Thyroid gland (tissue), 4 donors: Measurements from ENCODE around the gene ARMC9.

Source experiments
- POLR2A ChIP-seq, 2 donors: fragments of 450-650 bp; IDR thresholded peaks; one replicate each; pipeline ENCODE4 v1.6.1; 2017; ENCODE audit warnings: antibody characterized with exemption in 2 of 2, mild to moderate bottlenecking in 2 of 2, moderate library complexity in 1 of 2
- TF ChIP-seq, protein P1 (sequence below), 6 experiments: fragments of 200-600 bp in 3 of 6; fragments of 450-650 bp in 3 of 6; sonication (generic) in 3 of 6; IDR thresholded peaks; one replicate each; pipeline ENCODE4 v1.5.1; 2016 to 2019; ENCODE audit warnings: antibody characterized with exemption in 6 of 6, mild to moderate bottlenecking in 2 of 6, inconsistent platforms in 1 of 6, moderate library complexity in 1 of 6

DNA sequence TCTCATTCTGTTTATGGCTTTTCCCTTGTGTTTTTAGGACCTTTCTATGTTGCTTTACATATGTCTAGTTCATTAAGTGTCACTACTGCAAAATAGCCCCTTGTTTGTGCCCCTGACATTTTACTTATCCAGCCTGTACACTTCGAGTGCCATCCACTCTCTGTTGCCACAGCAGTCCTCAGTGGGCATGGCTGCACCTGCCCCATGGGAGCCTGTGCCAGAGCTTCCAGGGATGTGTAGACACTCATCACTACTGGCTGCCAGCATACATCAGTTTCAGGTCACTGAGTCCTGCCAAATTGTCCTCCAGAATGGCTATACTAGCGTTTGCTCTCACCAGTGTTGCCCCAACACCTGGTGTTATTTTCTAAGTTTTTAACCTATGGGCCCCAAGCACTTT is 80.4 kb downstream of the ARMC9 start:
- TF ChIP-seq, protein P1, sequence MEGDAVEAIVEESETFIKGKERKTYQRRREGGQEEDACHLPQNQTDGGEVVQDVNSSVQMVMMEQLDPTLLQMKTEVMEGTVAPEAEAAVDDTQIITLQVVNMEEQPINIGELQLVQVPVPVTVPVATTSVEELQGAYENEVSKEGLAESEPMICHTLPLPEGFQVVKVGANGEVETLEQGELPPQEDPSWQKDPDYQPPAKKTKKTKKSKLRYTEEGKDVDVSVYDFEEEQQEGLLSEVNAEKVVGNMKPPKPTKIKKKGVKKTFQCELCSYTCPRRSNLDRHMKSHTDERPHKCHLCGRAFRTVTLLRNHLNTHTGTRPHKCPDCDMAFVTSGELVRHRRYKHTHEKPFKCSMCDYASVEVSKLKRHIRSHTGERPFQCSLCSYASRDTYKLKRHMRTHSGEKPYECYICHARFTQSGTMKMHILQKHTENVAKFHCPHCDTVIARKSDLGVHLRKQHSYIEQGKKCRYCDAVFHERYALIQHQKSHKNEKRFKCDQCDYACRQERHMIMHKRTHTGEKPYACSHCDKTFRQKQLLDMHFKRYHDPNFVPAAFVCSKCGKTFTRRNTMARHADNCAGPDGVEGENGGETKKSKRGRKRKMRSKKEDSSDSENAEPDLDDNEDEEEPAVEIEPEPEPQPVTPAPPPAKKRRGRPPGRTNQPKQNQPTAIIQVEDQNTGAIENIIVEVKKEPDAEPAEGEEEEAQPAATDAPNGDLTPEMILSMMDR (IDR thresholded peaks at IDR 0.05), result no peak
- TF ChIP-seq POLR2A (IDR thresholded peaks at IDR 0.05), result no peak
